GM12878 (cell line): ENCODE results near the gene GPR18. TPM values are rescaled to one million over a fixed set of nuclear protein-coding genes. Genes with fewer than 3 reads are reported as not detected.

ENCODE experiments used
- ATAC-seq: fragments of 200-7000 bp; cut with Tn5 transposase; 3 replicates; pipeline ENCODE4 v1.9.1; 2020; ENCODE audit warnings: mild to moderate bottlenecking, moderate library complexity
- BruUV-seq: library from RNA; stranded (reverse); fragments of 400-500 nt; replicated peaks from 2 replicates; lab custom pipeline; 2021; lab: Mats Ljungman, UMichigan
- CTCF ChIA-PET: fragments of 300-600 bp; sonication (Branson Sonifier 250); formaldehyde crosslinking; extraction: SDS; loops from one replicate; lab custom pipeline; 2021; ENCODE audit warnings: inconsistent platforms; lab: Yijun Ruan, JAX
- POLR2A ChIA-PET: fragments of 350-600 bp; formaldehyde crosslinking; extraction: SDS; loops from one replicate; lab custom pipeline; 2021; ENCODE audit warnings: inconsistent platforms; lab: Charles Lee
- RAD21 ChIA-PET: fragments of 300-600 bp; sonication (Branson Sonifier 250); formaldehyde crosslinking; loops from one replicate; lab custom pipeline; 2023; ENCODE audit warnings: antibody characterized with exemption; ENCODE audit not compliant: unreplicated experiment; lab: Charles Lee
- SMC1A ChIA-PET: fragments of 300-600 bp; sonication (Branson Sonifier 250); formaldehyde crosslinking; loops from one replicate; lab custom pipeline; 2023; ENCODE audit not compliant: unreplicated experiment, uncharacterized antibody; lab: Charles Lee
- DNase-seq: peaks from one replicate; pipeline ENCODE4 v3.0.0-alpha.2; 2011; ENCODE audit warnings: low read depth, low spot score
- FAIRE-seq: peaks from 3 replicates; lab custom pipeline; 2011; peaks lifted over from hg19 to GRCh38; lab: Jason Lieb, UNC
- H2AFZ ChIP-seq: 2 replicates; pipeline ENCODE4 v1.6.0; 2011; ENCODE audit warnings: low read depth, low read length, control low read depth; ENCODE audit not compliant: control insufficient read depth
- H3K27ac ChIP-seq: 2 replicates; pipeline ENCODE4 v1.5.1; 2011; ENCODE audit warnings: control low read depth; ENCODE audit not compliant: control insufficient read depth, insufficient read depth
- H3K27me3 ChIP-seq, 2 experiments: replicated peaks in 1 of 2; 2 replicates each; pipeline versions ENCODE4 v1.6.0 to v1.6.1; 2011; ENCODE audit warnings: low read length in 1 of 2; ENCODE audit not compliant: control insufficient read depth in 2 of 2, insufficient read depth in 2 of 2
- H3K36me3 ChIP-seq, 2 experiments: 2 replicates each; pipeline ENCODE4 v1.5.1; 2011; ENCODE audit warnings: low read length in 1 of 2; ENCODE audit not compliant: control insufficient read depth in 2 of 2, insufficient read depth in 2 of 2
- H3K4me1 ChIP-seq: 2 replicates; pipeline ENCODE4 v1.6.1; 2011; ENCODE audit warnings: mild to moderate bottlenecking, low read length, moderate library complexity, mixed read lengths; ENCODE audit not compliant: control insufficient read depth, insufficient read depth
- H3K4me2 ChIP-seq: 2 replicates; pipeline ENCODE4 v1.6.0; 2011; ENCODE audit warnings: control low read depth; ENCODE audit not compliant: control insufficient read depth, insufficient read depth
- H3K4me3 ChIP-seq: fragments of 200-600 bp; sonication (generic); 2 replicates; pipeline ENCODE4 v1.5.1; 2016
- H3K79me2 ChIP-seq: 2 replicates; pipeline ENCODE4 v1.6.0; 2011; ENCODE audit warnings: low read length; ENCODE audit not compliant: control insufficient read depth, insufficient read depth
- H3K9ac ChIP-seq: 2 replicates; pipeline ENCODE4 v1.8.0; 2011; ENCODE audit warnings: low read length, control low read depth, mixed read lengths; ENCODE audit not compliant: control insufficient read depth, insufficient read depth
- H3K9me3 ChIP-seq: replicated peaks from 3 replicates; pipeline ENCODE4 v1.5.1; 2011; ENCODE audit warnings: mild to moderate bottlenecking, low read length; ENCODE audit not compliant: control insufficient read depth, insufficient read depth
- H4K20me1 ChIP-seq: 2 replicates; pipeline ENCODE4 v1.6.0; 2011; ENCODE audit not compliant: control insufficient read depth, insufficient read depth
- ASH2L ChIP-seq: fragments of 300-600, 200-600 bp; sonication (generic); IDR thresholded peaks from 2 replicates; pipeline ENCODE4 v1.6.1; 2017; ENCODE audit warnings: low read depth, mild to moderate bottlenecking, borderline replicate concordance
- CHD2 ChIP-seq: IDR thresholded peaks from 2 replicates; pipeline ENCODE4 v1.6.1; 2011; ENCODE audit warnings: low read depth, low read length, improper control_type of control experiment, borderline replicate concordance
- CREB1 ChIP-seq: IDR thresholded peaks from 2 replicates; pipeline ENCODE4 v1.6.1; 2012; ENCODE audit warnings: low read depth, mild to moderate bottlenecking, inconsistent platforms
- HCFC1 ChIP-seq: fragments of 150-350 bp; IDR thresholded peaks from 2 replicates; pipeline ENCODE4 v1.6.1; 2014; ENCODE audit warnings: low read length
- HDGF ChIP-seq: fragments of 450-650 bp; IDR thresholded peaks from 2 replicates; pipeline ENCODE4 v1.6.1; 2016; ENCODE audit warnings: antibody characterized with exemption
- IRF4 ChIP-seq: IDR thresholded peaks from 2 replicates; pipeline ENCODE4 v1.6.1; 2011; ENCODE audit warnings: low read depth, low read length
- LARP7 ChIP-seq: fragments of 450-650 bp; IDR thresholded peaks from 2 replicates; pipeline ENCODE4 v1.6.1; 2017; ENCODE audit warnings: mild to moderate bottlenecking
- NFYA ChIP-seq: IDR thresholded peaks from 2 replicates; pipeline ENCODE4 v1.6.1; 2011; ENCODE audit warnings: low read depth, mild to moderate bottlenecking, low read length, improper control_type of control experiment, borderline replicate concordance
- PML ChIP-seq: IDR thresholded peaks from 2 replicates; pipeline ENCODE4 v1.6.1; 2012; ENCODE audit warnings: low read length, inconsistent platforms
- POLR2A ChIP-seq: IDR thresholded peaks from 2 replicates; pipeline ENCODE4 v1.6.1; 2011; ENCODE audit warnings: low read depth, mild to moderate bottlenecking, low read length
- RFX5 ChIP-seq: IDR thresholded peaks from 2 replicates; pipeline ENCODE4 v1.6.1; 2011; ENCODE audit warnings: low read depth, low read length, improper control_type of control experiment
- SIN3A ChIP-seq: IDR thresholded peaks from 2 replicates; pipeline ENCODE4 v1.6.1; 2012; ENCODE audit warnings: low read depth, low read length, improper control_type of control experiment
- WGBS: methylation state at CpG from one replicate; pipeline ENCODE4 v1.1.6; 2016; ENCODE audit warnings: low lambda C conversion rate; ENCODE audit not compliant: insufficient replicate concordance, insufficient coverage; ENCODE audit errors: missing lambda C conversion rate; 5-methylcytosine and 5-hydroxymethylcytosine counted together
- in situ Hi-C: fragments of 300-500 bp; cut with MboI; formaldehyde crosslinking; loops from 9 replicates; pipeline ENCODE4 v1.14.3; 2018; ENCODE audit warnings: mixed read lengths
- intact Hi-C: fragments of 100-400 bp; cut with micrococcal nuclease; formaldehyde crosslinking; loops from one replicate; pipeline ENCODE4 v1.14.2; 2022; ENCODE audit not compliant: unreplicated experiment
- polyA plus RNA-seq, 11 experiments: library from polyadenylated mRNA; depleted of rRNA in 4 of 11; unstranded in 6 of 11; stranded (reverse) in 5 of 11; fragments of >200 nt; fragmentation: Nextera tagmentation in 4 of 11; fragmentation: Illumina TruSeq in 1 of 11; extraction: Ambion mirVana in 4 of 11; extraction: Trizol in 1 of 11; gene quantifications; 1 replicate in 1 of 11; 2 replicates in 10 of 11; pipeline versions ENCODE4 v1.2.1 to v1.2.3, GENCODE V29; 2011 to 2016; ENCODE audit warnings: inconsistent platforms in 2 of 11, missing spikeins in 2 of 11, low read depth in 1 of 11
- total RNA-seq, 4 experiments: library from RNA; depleted of rRNA in 3 of 4; stranded (reverse); fragments of >200 nt in 3 of 4; fragmentation: Illumina TruSeq in 1 of 4; extraction: Trizol in 1 of 4; gene quantifications; 2 replicates each; pipeline versions ENCODE4 v1.2.1 to v1.2.3, GENCODE V29; 2013 to 2021
- TF ChIP-seq, protein P1 (sequence below): fragments of 150-350 bp; IDR thresholded peaks from 2 replicates; pipeline ENCODE4 v1.6.1; 2016; ENCODE audit warnings: low read depth, low read length
- TF ChIP-seq, protein P2 (sequence below): fragments of 450-650 bp; formaldehyde crosslinking; IDR thresholded peaks from 2 replicates; pipeline ENCODE4 v1.4.0; 2020; ENCODE audit warnings: mild to moderate bottlenecking, moderate library complexity
- TF ChIP-seq, protein P3 (sequence below): IDR thresholded peaks from 2 replicates; pipeline ENCODE4 v1.6.1; 2011; ENCODE audit warnings: mild to moderate bottlenecking, low read depth, low read length, moderate library complexity; ENCODE audit not compliant: insufficient replicate concordance

GPR18 gene
- total and polyA plus RNA-seq, 10 of the 15 experiments (the other 5 are each of a cell fraction or from before 2014, with no cell fraction given), result 3.3 to 12.9 (median 5.2) TPM

DNA sequence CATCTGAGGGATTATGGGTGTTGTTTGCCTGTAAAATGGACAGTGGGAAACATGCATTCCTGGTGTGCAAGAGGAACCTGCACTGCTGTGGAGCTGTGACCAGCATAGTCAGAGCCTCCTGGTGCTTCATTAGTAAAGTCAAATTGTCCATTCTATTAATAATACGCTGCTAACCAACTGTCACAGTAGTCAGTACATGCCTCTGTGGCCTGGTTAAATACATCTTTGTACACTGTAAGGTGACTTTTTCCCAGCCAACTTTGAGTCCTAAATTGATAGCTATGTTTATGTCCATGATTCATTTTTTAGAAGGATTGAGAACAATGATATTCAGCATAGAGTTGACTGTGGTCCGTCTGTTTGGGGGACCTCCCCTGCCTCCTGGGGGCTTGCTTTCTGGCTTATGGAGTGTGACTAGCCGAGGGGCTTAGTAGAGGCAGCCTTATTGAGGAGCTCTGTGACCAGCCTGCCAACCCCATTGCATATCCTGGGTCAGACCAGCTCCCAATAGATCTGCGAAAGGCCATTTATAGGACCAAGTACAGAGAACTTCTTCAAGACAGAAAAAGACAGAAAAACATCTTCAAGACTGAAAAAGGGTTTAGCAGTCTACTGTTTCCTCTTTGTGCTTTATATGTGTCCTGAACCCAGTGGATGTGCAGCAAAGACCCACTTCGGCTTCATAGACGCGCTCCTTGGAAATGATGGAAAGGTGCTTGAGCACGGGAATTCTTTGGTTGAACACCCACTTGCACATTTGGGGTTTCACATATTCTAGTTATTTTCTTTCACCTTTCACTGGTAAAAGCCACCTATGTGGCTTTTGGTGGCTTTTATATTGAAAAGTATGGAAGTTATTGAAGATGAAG is 44.7 kb upstream of the GPR18 start:
- Histone ChIP-seq H3K9ac (peak overlapping the region; percentile 83), H3K4me3 (peak overlapping the region; percentile 98), H3K4me1 (peaks cover 18% of the 10 kb centered on the region), H3K36me3 (peaks cover 0 to 14% of the 10 kb centered on the region in 2 experiments; a peak in 3 of 4 replicates), H3K79me2 (peaks cover 100% of the 10 kb centered on the region), H3K27me3 (no peaks in the 10 kb centered on the region), H4K20me1 (no peaks in the 10 kb centered on the region; the same call in 1 of the 2 replicates), H3K4me2 (peak overlapping the region; percentile 64), H2AFZ (no peak overlapping the region), H3K27ac (peak overlapping the region; percentile 93), H3K9me3 (no peaks in the 10 kb centered on the region)
- CTCF ChIA-PET, result interaction anchor here (0.8 to 6.7 kb wide), 18 partner anchors 14 to 134 kb away, joined by 3 to 61 read pairs (median 4); no protein-coding TSS in a partner anchor
- ATAC-seq (peak; percentile 6), DNase-seq (no peak), FAIRE-seq (no peak)
- in situ Hi-C loops, result no loop called here
- BruUV-seq, result no TSS peak
- SMC1A ChIA-PET, result interaction anchor here (0.7 to 13.7 kb wide), 20 partner anchors 8 to 133 kb away, joined by 3 to 264 read pairs (median 8); no protein-coding TSS in a partner anchor
- intact Hi-C loops, result loop anchor here (2.0 to 10.0 kb wide), 2 partner anchors 72 to 202 kb away; partner anchors contain the start of gene TM9SF2
- POLR2A ChIA-PET, result interaction anchor here (0.7 to 8.0 kb wide), 10 partner anchors 10 to 133 kb away, joined by 3 to 59 read pairs (median 4); no protein-coding TSS in a partner anchor
- 35% methylated on average over 8 of the region's 8 CpGs for WGBS
- RAD21 ChIA-PET, result interaction anchor here (0.7 to 14.1 kb wide), 21 partner anchors 10 to 200 kb away, joined by 3 to 247 read pairs (median 11); partner anchors contain the start of gene GPR18
- TF ChIP-seq, protein P1, sequence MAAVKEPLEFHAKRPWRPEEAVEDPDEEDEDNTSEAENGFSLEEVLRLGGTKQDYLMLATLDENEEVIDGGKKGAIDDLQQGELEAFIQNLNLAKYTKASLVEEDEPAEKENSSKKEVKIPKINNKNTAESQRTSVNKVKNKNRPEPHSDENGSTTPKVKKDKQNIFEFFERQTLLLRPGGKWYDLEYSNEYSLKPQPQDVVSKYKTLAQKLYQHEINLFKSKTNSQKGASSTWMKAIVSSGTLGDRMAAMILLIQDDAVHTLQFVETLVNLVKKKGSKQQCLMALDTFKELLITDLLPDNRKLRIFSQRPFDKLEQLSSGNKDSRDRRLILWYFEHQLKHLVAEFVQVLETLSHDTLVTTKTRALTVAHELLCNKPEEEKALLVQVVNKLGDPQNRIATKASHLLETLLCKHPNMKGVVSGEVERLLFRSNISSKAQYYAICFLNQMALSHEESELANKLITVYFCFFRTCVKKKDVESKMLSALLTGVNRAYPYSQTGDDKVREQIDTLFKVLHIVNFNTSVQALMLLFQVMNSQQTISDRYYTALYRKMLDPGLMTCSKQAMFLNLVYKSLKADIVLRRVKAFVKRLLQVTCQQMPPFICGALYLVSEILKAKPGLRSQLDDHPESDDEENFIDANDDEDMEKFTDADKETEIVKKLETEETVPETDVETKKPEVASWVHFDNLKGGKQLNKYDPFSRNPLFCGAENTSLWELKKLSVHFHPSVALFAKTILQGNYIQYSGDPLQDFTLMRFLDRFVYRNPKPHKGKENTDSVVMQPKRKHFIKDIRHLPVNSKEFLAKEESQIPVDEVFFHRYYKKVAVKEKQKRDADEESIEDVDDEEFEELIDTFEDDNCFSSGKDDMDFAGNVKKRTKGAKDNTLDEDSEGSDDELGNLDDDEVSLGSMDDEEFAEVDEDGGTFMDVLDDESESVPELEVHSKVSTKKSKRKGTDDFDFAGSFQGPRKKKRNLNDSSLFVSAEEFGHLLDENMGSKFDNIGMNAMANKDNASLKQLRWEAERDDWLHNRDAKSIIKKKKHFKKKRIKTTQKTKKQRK, result no peak
- TF ChIP-seq, protein P2, sequence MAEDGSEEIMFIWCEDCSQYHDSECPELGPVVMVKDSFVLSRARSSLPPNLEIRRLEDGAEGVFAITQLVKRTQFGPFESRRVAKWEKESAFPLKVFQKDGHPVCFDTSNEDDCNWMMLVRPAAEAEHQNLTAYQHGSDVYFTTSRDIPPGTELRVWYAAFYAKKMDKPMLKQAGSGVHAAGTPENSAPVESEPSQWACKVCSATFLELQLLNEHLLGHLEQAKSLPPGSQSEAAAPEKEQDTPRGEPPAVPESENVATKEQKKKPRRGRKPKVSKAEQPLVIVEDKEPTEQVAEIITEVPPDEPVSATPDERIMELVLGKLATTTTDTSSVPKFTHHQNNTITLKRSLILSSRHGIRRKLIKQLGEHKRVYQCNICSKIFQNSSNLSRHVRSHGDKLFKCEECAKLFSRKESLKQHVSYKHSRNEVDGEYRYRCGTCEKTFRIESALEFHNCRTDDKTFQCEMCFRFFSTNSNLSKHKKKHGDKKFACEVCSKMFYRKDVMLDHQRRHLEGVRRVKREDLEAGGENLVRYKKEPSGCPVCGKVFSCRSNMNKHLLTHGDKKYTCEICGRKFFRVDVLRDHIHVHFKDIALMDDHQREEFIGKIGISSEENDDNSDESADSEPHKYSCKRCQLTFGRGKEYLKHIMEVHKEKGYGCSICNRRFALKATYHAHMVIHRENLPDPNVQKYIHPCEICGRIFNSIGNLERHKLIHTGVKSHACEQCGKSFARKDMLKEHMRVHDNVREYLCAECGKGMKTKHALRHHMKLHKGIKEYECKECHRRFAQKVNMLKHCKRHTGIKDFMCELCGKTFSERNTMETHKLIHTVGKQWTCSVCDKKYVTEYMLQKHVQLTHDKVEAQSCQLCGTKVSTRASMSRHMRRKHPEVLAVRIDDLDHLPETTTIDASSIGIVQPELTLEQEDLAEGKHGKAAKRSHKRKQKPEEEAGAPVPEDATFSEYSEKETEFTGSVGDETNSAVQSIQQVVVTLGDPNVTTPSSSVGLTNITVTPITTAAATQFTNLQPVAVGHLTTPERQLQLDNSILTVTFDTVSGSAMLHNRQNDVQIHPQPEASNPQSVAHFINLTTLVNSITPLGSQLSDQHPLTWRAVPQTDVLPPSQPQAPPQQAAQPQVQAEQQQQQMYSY, result peak; percentile 63; the same call in 1 of the 2 replicates
- TF ChIP-seq POLR2A, result peak; percentile 58
- no peak for TF ChIP-seq CHD2
- no peak for TF ChIP-seq ASH2L
- TF ChIP-seq HCFC1, result no peak
- TF ChIP-seq IRF4, result no peak
- TF ChIP-seq SIN3A, result no peak
- no peak; the same call in 1 of the 2 replicates for TF ChIP-seq LARP7
- TF ChIP-seq, protein P3, sequence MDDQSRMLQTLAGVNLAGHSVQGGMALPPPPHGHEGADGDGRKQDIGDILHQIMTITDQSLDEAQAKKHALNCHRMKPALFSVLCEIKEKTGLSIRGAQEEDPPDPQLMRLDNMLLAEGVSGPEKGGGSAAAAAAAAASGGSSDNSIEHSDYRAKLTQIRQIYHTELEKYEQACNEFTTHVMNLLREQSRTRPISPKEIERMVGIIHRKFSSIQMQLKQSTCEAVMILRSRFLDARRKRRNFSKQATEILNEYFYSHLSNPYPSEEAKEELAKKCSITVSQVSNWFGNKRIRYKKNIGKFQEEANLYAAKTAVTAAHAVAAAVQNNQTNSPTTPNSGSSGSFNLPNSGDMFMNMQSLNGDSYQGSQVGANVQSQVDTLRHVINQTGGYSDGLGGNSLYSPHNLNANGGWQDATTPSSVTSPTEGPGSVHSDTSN, result no peak
- TF ChIP-seq NFYA, result no peak
- TF ChIP-seq RFX5, result no peak
- no peak for TF ChIP-seq HDGF
- peak; percentile 19; the same call in 1 of the 2 replicates for TF ChIP-seq CREB1
- TF ChIP-seq PML, result peak; percentile 56; the same call in 1 of the 2 replicates
